Activated CD4-positive, alpha-beta T cell treated with anti-CD3 and anti-CD28 coated beads for 36 hours (primary cell): ENCODE data around the gene RNF123. TPM values are rescaled to one million over a fixed set of nuclear protein-coding genes. Genes with fewer than 3 reads are reported as not detected.
"Not testable (repeated sequence)": the region's sequence is repeated elsewhere in the genome, so short reads cannot be mapped to it uniquely, and the experiment has no call there.

Source experiments
- ATAC-seq: fragments of 200-7000 bp; cut with Tn5 transposase; one replicate; pipeline ENCODE4 v1.10.0; 2021; ENCODE audit warnings: mild to moderate bottlenecking, moderate library complexity
- CTCF ChIA-PET: fragments of 350-600 bp; sonication (Branson Sonifier 250); formaldehyde crosslinking; loops from one replicate; lab custom pipeline; 2021; ENCODE audit warnings: antibody characterized with exemption; lab: Charles Lee
- POLR2A ChIA-PET: fragments of 350-600 bp; sonication (Branson Sonifier 250); formaldehyde crosslinking; loops from one replicate; lab custom pipeline; 2021; ENCODE audit warnings: antibody characterized with exemption, inconsistent platforms; lab: Charles Lee
- DNase-seq: peaks from one replicate; pipeline ENCODE4 v3.0.0-alpha.2; 2020
- H3K27ac Mint-ChIP-seq: one replicate; pipeline ENCODE4 v1.8.0; 2021; ENCODE audit warnings: mixed read lengths
- H3K27me3 Mint-ChIP-seq: one replicate; pipeline ENCODE4 v1.8.0; 2021; ENCODE audit warnings: mixed read lengths
- H3K36me3 Mint-ChIP-seq: one replicate; pipeline ENCODE4 v1.8.0; 2021; ENCODE audit warnings: low read depth, mixed read lengths
- H3K4me1 Mint-ChIP-seq: one replicate; pipeline ENCODE4 v1.8.0; 2021; ENCODE audit warnings: mixed read lengths
- H3K4me3 Mint-ChIP-seq: one replicate; pipeline ENCODE4 v1.8.0; 2021; ENCODE audit warnings: mild to moderate bottlenecking, moderate library complexity, mixed read lengths
- H3K9me3 Mint-ChIP-seq: one replicate; pipeline ENCODE4 v1.8.0; 2021; ENCODE audit warnings: low read depth, mixed read lengths
- intact Hi-C, 2 experiments: fragments of 100-400 bp; cut with DNase I in 1 of 2; cut with micrococcal nuclease in 1 of 2; formaldehyde crosslinking; loops; one replicate each; pipeline versions ENCODE4 v1.14.2 to v1.15.1; 2022 to 2024; cut with DNase I, micrococcal nuclease
- total RNA-seq, 2 experiments: library from RNA; stranded (reverse); gene quantifications; one replicate each; pipeline ENCODE4 v1.2.3, GENCODE V29; 2021

Gene RNF123
- total RNA-seq, 2 experiments from 2014 or later, result 25.2 to 32.7 TPM

GRCh38 chr3:49691481-49691880 lies 2.1 kb downstream of the RNF123 start:
- intact Hi-C loops, ATAC-seq, H3K9me3 Mint-ChIP-seq, H3K4me3 Mint-ChIP-seq, DNase-seq, POLR2A ChIA-PET, H3K27ac Mint-ChIP-seq, CTCF ChIA-PET, H3K27me3 Mint-ChIP-seq, H3K36me3 Mint-ChIP-seq: not testable (repeated sequence)
- H3K4me1 Mint-ChIP-seq, result peaks cover 28% of the 10 kb centered on the region

GRCh38 chr3:49694409-49695070 lies 5.2 kb downstream of the RNF123 start:
- DNase-seq, ATAC-seq, H3K36me3 Mint-ChIP-seq, intact Hi-C loops, H3K4me3 Mint-ChIP-seq, H3K9me3 Mint-ChIP-seq, H3K27me3 Mint-ChIP-seq, H3K27ac Mint-ChIP-seq: not testable (repeated sequence)
- ChIA-PET CTCF (interaction anchor here (0.9 kb wide), 2 partner anchors 25 kb away, joined by 3 to 4 read pairs; no protein-coding TSS in a partner anchor), POLR2A (interaction anchor here (0.6 kb wide), 1 partner anchor 52 kb away, joined by 7 read pairs; no protein-coding TSS in a partner anchor)
- peaks cover 17% of the 10 kb centered on the region for H3K4me1 Mint-ChIP-seq

DNA sequence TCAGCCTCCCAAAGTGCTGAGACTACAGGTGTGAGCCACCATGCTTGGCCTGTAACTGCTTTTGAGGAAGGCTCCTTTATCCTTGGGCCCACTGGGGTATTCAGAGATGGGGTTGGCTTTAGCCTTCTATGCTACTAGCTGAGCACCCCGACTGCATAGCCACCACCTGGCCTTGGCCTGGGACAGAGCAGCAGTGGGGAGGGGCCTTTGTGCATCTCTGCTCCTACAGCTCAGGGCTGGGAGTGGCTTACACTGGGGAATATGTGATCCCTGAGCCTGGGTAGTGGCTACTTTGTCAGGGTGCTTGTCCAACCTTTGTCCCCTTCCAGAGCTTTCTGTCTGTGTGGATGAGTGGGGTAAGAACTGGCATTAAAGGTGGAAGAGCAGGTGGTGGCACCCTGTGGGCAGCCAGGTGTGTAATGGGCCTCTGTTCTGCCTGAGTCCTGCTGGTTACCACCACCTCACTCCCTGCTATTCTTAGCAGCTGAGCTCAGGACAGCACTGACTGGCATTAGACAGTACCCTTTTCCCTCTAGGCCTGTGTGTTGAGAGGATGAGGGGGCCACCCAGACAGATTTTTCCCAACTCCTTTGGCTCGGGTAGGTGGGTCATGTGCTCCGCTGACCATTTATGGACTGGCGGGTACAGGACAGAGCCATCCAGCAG lies 6.1 kb downstream of the RNF123 start:
- H3K9me3 Mint-ChIP-seq, H3K27ac Mint-ChIP-seq, ATAC-seq, H3K4me3 Mint-ChIP-seq, H3K27me3 Mint-ChIP-seq, POLR2A ChIA-PET, H3K4me1 Mint-ChIP-seq, intact Hi-C loops, H3K36me3 Mint-ChIP-seq, DNase-seq: not testable (repeated sequence)
- CTCF ChIA-PET, result interaction anchor here (0.9 kb wide), 1 partner anchor 24 kb away, joined by 4 read pairs; no protein-coding TSS in a partner anchor

GRCh38 chr3:49699281-49699979 lies 10.1 kb downstream of the RNF123 start:
- H3K4me1 Mint-ChIP-seq, result no peaks in the 10 kb centered on the region
- H3K36me3 Mint-ChIP-seq, result peaks cover 8% of the 10 kb centered on the region
- no peak for ATAC-seq
- H3K4me3 Mint-ChIP-seq, result no peak overlapping the region
- DNase-seq, result no peak
- ChIA-PET CTCF (no interaction called here), POLR2A (interaction anchor here (0.6 kb wide), 1 partner anchor 1172 kb away, joined by 7 read pairs; no protein-coding TSS in a partner anchor)
- H3K27ac Mint-ChIP-seq, result no peak overlapping the region
- H3K9me3 Mint-ChIP-seq, result no peaks in the 10 kb centered on the region
- intact Hi-C loops, result no loop called here
- no peaks in the 10 kb centered on the region for H3K27me3 Mint-ChIP-seq

- Mint-ChIP-seq H3K9me3 (no peaks in the 10 kb centered on the region), H3K36me3 (peaks cover 8% of the 10 kb centered on the region), H3K4me3 (no peak overlapping the region), H3K27me3 (no peaks in the 10 kb centered on the region), H3K27ac (no peak overlapping the region), H3K4me1 (no peaks in the 10 kb centered on the region)
- intact Hi-C loops, result loop anchor here in 1 of 2 experiments (5.0 kb wide), 1 partner anchor 207 kb away; no protein-coding TSS in a partner anchor
- ChIA-PET CTCF (interaction anchor here (2.5 kb wide), 1 partner anchor 160 kb away, joined by 8 read pairs; no protein-coding TSS in a partner anchor), POLR2A (interaction anchor here (0.6 kb wide), 1 partner anchor 1173 kb away, joined by 7 read pairs; no protein-coding TSS in a partner anchor)
- no peak for ATAC-seq
- no peak for DNase-seq
Observed at GRCh38 chr3:49700014-49700413, 10.7 kb downstream of the RNF123 start.

DNA sequence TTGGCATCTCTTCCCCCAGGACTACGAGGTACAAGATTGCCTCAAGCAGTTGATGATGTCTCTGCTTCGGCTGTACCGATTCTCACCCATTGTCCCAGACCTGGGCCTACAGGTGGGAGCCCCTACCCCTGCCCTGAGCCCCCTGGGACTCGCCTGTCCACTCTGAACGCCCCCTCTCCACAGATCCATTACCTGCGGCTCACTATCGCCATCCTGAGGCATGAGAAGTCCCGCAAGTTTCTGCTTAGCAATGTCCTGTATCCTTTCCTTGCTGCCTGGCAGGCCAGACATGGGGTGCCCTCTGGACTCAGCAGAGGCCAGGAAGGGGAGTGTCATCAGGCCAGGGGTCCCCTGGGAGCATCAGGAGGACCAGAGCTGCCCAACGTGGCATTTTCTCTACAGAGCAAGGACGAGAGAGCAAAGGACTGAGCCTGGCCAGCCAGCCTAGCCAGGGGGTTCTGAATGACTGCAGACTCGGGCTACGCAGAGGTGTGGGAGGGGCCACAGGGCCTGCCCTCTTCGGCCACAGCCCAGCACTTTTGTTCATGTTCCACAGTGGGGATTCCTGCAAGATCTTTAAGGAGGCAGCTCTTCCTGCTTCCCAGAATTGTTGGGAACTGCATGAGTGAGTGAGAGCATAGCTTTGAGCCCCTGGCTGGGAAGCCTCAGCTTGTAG lies 11.2 kb downstream of the RNF123 start:
- intact Hi-C loops, result loop anchor here in 1 of 2 experiments (5.0 kb wide), 1 partner anchor 207 kb away; no protein-coding TSS in a partner anchor
- ATAC-seq (no peak), DNase-seq (no peak)
- Mint-ChIP-seq H3K4me1 (no peaks in the 10 kb centered on the region), H3K36me3 (peaks cover 8% of the 10 kb centered on the region), H3K9me3 (no peaks in the 10 kb centered on the region), H3K4me3 (no peak overlapping the region), H3K27me3 (no peaks in the 10 kb centered on the region), H3K27ac (no peak overlapping the region)
- CTCF ChIA-PET, result interaction anchor here (0.6 to 2.5 kb wide), 6 partner anchors 33 to 533 kb away, joined by 3 to 8 read pairs (median 3); no protein-coding TSS in a partner anchor
- POLR2A ChIA-PET, result interaction anchor here (1.1 kb wide), 1 partner anchor 23 kb away, joined by 4 read pairs; the partner anchor contains the start of gene GMPPB

- H3K27me3 Mint-ChIP-seq, result no peaks in the 10 kb centered on the region
- peaks cover 8% of the 10 kb centered on the region for H3K36me3 Mint-ChIP-seq
- ChIA-PET CTCF (interaction anchor here (0.6 to 2.5 kb wide), 8 partner anchors 14 to 534 kb away, joined by 3 to 8 read pairs (median 3); no protein-coding TSS in a partner anchor), POLR2A (interaction anchor here (1.1 kb wide), 1 partner anchor 22 kb away, joined by 4 read pairs; the partner anchor contains the start of gene GMPPB)
- no peaks in the 10 kb centered on the region for H3K9me3 Mint-ChIP-seq
- no peak overlapping the region for H3K4me3 Mint-ChIP-seq
- H3K27ac Mint-ChIP-seq, result no peak overlapping the region
- no peaks in the 10 kb centered on the region for H3K4me1 Mint-ChIP-seq
- ATAC-seq (no peak), DNase-seq (peak; percentile 32)
- intact Hi-C loops, result loop anchor here in 1 of 2 experiments (5.0 kb wide), 1 partner anchor 206 kb away; no protein-coding TSS in a partner anchor
Observed at GRCh38 chr3:49701388-49702077, 12.2 kb downstream of the RNF123 start.

- no peak for ATAC-seq
- intact Hi-C loops, result loop anchor here (1.0 to 5.0 kb wide), 2 partner anchors 137 to 205 kb away; no protein-coding TSS in a partner anchor
- Mint-ChIP-seq H3K4me1 (no peaks in the 10 kb centered on the region), H3K9me3 (no peaks in the 10 kb centered on the region), H3K36me3 (peaks cover 8% of the 10 kb centered on the region), H3K27me3 (no peaks in the 10 kb centered on the region), H3K4me3 (no peak overlapping the region), H3K27ac (no peak overlapping the region)
- POLR2A ChIA-PET, result no interaction called here
- no peak for DNase-seq
- CTCF ChIA-PET, result interaction anchor here (1.2 to 2.5 kb wide), 3 partner anchors 10 to 163 kb away, joined by 3 to 8 read pairs (median 4); no protein-coding TSS in a partner anchor
Observed at GRCh38 chr3:49702672-49703071, 13.3 kb downstream of the RNF123 start.

DNA sequence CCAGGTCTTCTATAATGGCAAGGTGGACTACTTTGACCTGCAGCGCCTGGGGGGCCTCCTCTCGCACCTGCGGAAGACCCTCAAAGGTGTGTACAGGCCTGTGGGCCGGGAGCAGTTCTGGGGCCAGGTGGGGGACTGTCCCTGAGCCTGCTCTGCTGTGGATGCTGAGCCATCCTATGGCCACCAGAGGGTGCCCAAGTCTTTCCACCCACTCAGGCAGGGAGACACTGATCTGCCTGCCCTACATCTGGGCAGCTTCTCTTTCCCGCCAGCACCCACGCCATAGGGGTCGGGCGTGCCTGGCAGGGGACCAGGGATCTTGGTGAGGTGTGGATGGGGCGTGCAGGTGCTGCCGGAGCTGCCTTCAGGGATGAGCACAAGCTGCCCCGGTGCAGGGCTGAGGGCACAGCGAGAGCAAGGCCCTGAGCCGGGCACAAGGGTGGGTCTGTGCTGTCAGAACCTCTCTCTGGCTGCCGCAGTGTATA lies 14.1 kb downstream of the RNF123 start:
- Mint-ChIP-seq H3K4me3 (no peak overlapping the region), H3K9me3 (no peaks in the 10 kb centered on the region), H3K27ac (no peak overlapping the region), H3K4me1 (no peaks in the 10 kb centered on the region), H3K27me3 (no peaks in the 10 kb centered on the region), H3K36me3 (peaks cover 6% of the 10 kb centered on the region)
- intact Hi-C loops, result loop anchor here (1.0 to 5.0 kb wide), 2 partner anchors 136 to 204 kb away; no protein-coding TSS in a partner anchor
- ATAC-seq (peak; percentile 99), DNase-seq (peak; percentile 81)
- ChIA-PET CTCF (interaction anchor here (0.5 to 1.2 kb wide), 6 partner anchors 10 to 350 kb away, joined by 3 to 4 read pairs (median 3); no protein-coding TSS in a partner anchor), POLR2A (no interaction called here)

- H3K36me3 Mint-ChIP-seq, result peaks cover 6% of the 10 kb centered on the region
- H3K27me3 Mint-ChIP-seq, result no peaks in the 10 kb centered on the region
- POLR2A ChIA-PET, result no interaction called here
- DNase-seq (no peak), ATAC-seq (no peak)
- no peak overlapping the region for H3K4me3 Mint-ChIP-seq
- no peaks in the 10 kb centered on the region for H3K9me3 Mint-ChIP-seq
- H3K27ac Mint-ChIP-seq, result no peak overlapping the region
- intact Hi-C loops, result loop anchor here (1.0 to 5.0 kb wide), 2 partner anchors 135 to 203 kb away; no protein-coding TSS in a partner anchor
- no peaks in the 10 kb centered on the region for H3K4me1 Mint-ChIP-seq
- CTCF ChIA-PET, result interaction anchor here (0.5 to 0.8 kb wide), 4 partner anchors 15 to 349 kb away, joined by 3 read pairs; no protein-coding TSS in a partner anchor
Observed at GRCh38 chr3:49703956-49704355, 14.6 kb downstream of the RNF123 start.
